Esophagus squamous epithelium (tissue), 4 donors: ENCODE measurements around the gene CACNA1D.

ENCODE experiments used
- CTCF ChIP-seq, 6 experiments: fragments of 450-650 bp in 4 of 6; fragments of 200-600 bp in 2 of 6; sonication (generic) in 2 of 6; IDR thresholded peaks; one replicate each; pipeline ENCODE4 v1.5.1; 2016 to 2019; ENCODE audit warnings: antibody characterized with exemption in 6 of 6, mild to moderate bottlenecking in 4 of 6, moderate library complexity in 4 of 6
- POLR2A ChIP-seq, 4 donors: fragments of 450-650 bp; IDR thresholded peaks; one replicate each; pipeline ENCODE4 v1.6.1; 2017; ENCODE audit warnings: antibody characterized with exemption in 4 of 4, mild to moderate bottlenecking in 4 of 4, moderate library complexity in 3 of 4

- TF ChIP-seq CTCF (IDR thresholded peaks at IDR 0.05), result peak in 2 of 6 experiments; percentile 7 to 44
- TF ChIP-seq POLR2A (IDR thresholded peaks at IDR 0.05), result no peak
Measured at GRCh38 chr3:53513556-53514190, 19.3 kb downstream of the CACNA1D start.
